Loucy (cell line): ENCODE data around the gene PPP2R5E.
A peak's percentile ranks its signal among the peaks of the same experiment; 100 is the strongest.
"Not testable (repeated sequence)": the region's sequence is repeated elsewhere in the genome, so short reads cannot be mapped to it uniquely, and the experiment has no call there.

Experiments
- H2AFZ ChIP-seq: fragments of 200-600 bp; sonication (generic); 2 replicates; pipeline ENCODE4 v1.6.0; 2016; ENCODE audit warnings: antibody characterized with exemption, mild to moderate bottlenecking, low read length, moderate library complexity
- H3F3A ChIP-seq: fragments of 200-600 bp; 2 replicates; pipeline ENCODE4 v1.6.0; 2016; ENCODE audit warnings: antibody characterized with exemption, low read depth, mild to moderate bottlenecking
- H3K27me3 ChIP-seq: fragments of 200-600 bp; sonication (generic); 2 replicates; pipeline ENCODE4 v1.6.1; 2014; ENCODE audit warnings: low read length, mild to moderate bottlenecking; ENCODE audit not compliant: insufficient read depth, poor library complexity, severe bottlenecking
- H3K36me3 ChIP-seq: fragments of 200-600 bp; sonication (generic); 2 replicates; pipeline ENCODE4 v1.6.1; 2016; ENCODE audit warnings: low read length; ENCODE audit not compliant: insufficient read depth
- H3K4me1 ChIP-seq: fragments of 200-600 bp; sonication (generic); 2 replicates; pipeline ENCODE4 v1.5.1; 2014; ENCODE audit warnings: low read length, mild to moderate bottlenecking; ENCODE audit not compliant: insufficient read depth, poor library complexity, severe bottlenecking
- H3K4me2 ChIP-seq: fragments of 200-600 bp; sonication (generic); 2 replicates; pipeline ENCODE4 v1.6.0; 2014; ENCODE audit warnings: antibody characterized with exemption, low read length, low read depth, mild to moderate bottlenecking; ENCODE audit not compliant: poor library complexity, severe bottlenecking
- H3K4me3 ChIP-seq: fragments of 200-600 bp; sonication (generic); 2 replicates; pipeline ENCODE4 v1.5.1; 2014; ENCODE audit warnings: low read length, mild to moderate bottlenecking, mixed read lengths; ENCODE audit not compliant: poor library complexity, severe bottlenecking
- H3K79me2 ChIP-seq: fragments of 200-600 bp; sonication (generic); 2 replicates; pipeline ENCODE4 v1.6.1; 2014; ENCODE audit warnings: low read length; ENCODE audit not compliant: insufficient read depth
- H3K9ac ChIP-seq: fragments of 200-600 bp; sonication (generic); 2 replicates; pipeline ENCODE4 v1.6.0; 2014; ENCODE audit warnings: mild to moderate bottlenecking, low read depth, low read length, moderate library complexity; ENCODE audit not compliant: poor library complexity, severe bottlenecking
- H3K9me2 ChIP-seq: fragments of 200-600 bp; sonication (generic); replicated peaks from 2 replicates; pipeline ENCODE4 v1.6.1; 2016; ENCODE audit warnings: low read depth, low read length, mixed read lengths
- H3K9me3 ChIP-seq: fragments of 200-600 bp; sonication (generic); 2 replicates; pipeline ENCODE4 v1.6.1; 2014; ENCODE audit warnings: mild to moderate bottlenecking, antibody characterized with exemption, low read length, low read depth; ENCODE audit not compliant: insufficient read depth
- H4K20me1 ChIP-seq: fragments of 200-600 bp; sonication (generic); 2 replicates; pipeline ENCODE4 v1.6.0; 2014; ENCODE audit warnings: antibody characterized with exemption, low read length, mild to moderate bottlenecking; ENCODE audit not compliant: insufficient read depth, poor library complexity, severe bottlenecking
- EZH2phosphoT487 ChIP-seq: fragments of 200-600 bp; IDR thresholded peaks from 2 replicates; pipeline ENCODE4 v1.6.1; 2018; ENCODE audit warnings: antibody characterized with exemption, mild to moderate bottlenecking, moderate library complexity, borderline replicate concordance
- TF ChIP-seq, protein P1 (sequence below): fragments of 200-600 bp; sonication (generic); conservative IDR thresholded peaks from 2 replicates; pipeline ENCODE4 v1.5.1; 2014; ENCODE audit warnings: mild to moderate bottlenecking, antibody characterized with exemption, low read length

PPP2R5E gene

DNA sequence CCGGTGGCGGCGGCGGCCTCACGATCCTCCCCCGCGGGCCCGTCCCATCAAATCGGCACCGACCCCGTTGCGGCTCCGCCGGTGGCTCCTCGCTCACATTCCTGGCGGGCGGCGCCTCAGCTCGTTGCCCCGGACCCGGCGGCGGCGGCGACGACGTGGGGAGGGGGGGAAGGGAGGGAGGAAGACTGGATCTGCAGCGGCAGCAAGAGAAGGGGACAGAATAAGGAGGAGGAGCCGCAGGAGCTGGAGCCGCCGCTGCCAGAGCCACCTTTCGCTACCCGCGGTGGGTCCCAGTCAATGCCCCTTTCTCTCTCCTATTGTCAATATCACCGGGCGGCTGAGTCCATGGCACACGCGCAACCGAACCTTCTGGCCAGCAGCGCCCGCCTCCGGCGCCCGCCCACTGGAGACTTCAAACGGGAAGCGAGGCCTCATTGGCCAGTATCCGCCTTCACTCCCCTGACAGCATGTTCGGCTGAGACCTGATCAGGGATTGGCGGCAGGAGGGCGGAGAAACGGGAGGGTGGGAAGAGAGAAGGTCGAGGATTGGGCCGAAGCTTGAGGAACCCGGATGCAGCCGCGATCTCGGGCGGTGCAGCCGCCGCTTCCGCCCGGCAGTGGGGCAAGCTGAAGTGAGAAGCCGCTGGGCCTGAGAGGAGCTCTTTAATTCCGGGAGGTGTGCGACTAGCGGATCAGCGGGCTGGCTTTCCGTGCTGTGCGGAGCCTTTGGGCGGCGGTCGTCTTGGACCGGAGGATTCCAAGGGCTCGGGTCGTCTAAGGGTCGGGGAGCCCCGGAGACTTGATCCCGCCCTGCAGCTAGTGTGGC, at the start of gene PPP2R5E:
Gene PPP2R5E (minus strand): TSS at position 378 of the 826 bp plus-strand sequence. CDS start 3,692 bp downstream, outside the sequence.
- H3K4me1 ChIP-seq: peaks cover 22% of the 10 kb centered on the region
- no peaks in the 10 kb centered on the region for H3K9me2 ChIP-seq
- peak within 1 kb of the TSS; percentile 90 for H3K4me3 ChIP-seq
- H4K20me1 ChIP-seq: peaks cover 34% of the 10 kb centered on the region
- H3K79me2 ChIP-seq: peaks cover 54% of the 10 kb centered on the region
- H3K27me3 ChIP-seq: no peaks in the 10 kb centered on the region
- H3K9me3 ChIP-seq: no peaks in the 10 kb centered on the region
- H3K36me3 ChIP-seq: peaks cover 13% of the 10 kb centered on the region; the same call in 1 of the 2 replicates
- no peaks in the 10 kb centered on the region for H3F3A ChIP-seq
- H2AFZ ChIP-seq: peak within 1 kb of the TSS; percentile 86
- TF ChIP-seq, protein P1, sequence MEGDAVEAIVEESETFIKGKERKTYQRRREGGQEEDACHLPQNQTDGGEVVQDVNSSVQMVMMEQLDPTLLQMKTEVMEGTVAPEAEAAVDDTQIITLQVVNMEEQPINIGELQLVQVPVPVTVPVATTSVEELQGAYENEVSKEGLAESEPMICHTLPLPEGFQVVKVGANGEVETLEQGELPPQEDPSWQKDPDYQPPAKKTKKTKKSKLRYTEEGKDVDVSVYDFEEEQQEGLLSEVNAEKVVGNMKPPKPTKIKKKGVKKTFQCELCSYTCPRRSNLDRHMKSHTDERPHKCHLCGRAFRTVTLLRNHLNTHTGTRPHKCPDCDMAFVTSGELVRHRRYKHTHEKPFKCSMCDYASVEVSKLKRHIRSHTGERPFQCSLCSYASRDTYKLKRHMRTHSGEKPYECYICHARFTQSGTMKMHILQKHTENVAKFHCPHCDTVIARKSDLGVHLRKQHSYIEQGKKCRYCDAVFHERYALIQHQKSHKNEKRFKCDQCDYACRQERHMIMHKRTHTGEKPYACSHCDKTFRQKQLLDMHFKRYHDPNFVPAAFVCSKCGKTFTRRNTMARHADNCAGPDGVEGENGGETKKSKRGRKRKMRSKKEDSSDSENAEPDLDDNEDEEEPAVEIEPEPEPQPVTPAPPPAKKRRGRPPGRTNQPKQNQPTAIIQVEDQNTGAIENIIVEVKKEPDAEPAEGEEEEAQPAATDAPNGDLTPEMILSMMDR: no peak
- TF ChIP-seq EZH2phosphoT487: no peak
- peak within 1 kb of the TSS; percentile 94 for H3K4me2 ChIP-seq
- H3K9ac ChIP-seq: peak within 1 kb of the TSS; percentile 96

DNA sequence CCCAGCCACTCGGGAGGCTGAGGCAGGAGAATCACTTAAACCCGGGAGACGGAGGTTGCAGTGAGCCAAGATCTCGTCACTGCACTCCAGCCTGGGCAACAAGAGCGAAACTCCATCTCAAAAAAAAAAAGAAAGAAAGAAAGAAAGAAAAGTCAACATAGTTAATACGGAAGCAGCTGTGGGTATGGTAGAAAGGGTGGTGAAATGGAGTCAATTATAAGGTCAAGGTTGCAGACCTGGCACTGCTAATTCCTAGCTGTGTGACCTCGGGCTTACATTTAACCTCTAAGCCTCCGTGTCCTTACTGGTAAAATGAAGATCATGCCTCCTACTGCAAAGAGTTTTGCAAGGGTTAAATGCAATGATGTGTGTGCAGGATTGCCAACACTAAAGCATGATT, 39.9 kb upstream of the PPP2R5E start:
- H3K9ac ChIP-seq, H2AFZ ChIP-seq, H3K4me1 ChIP-seq, H3K9me3 ChIP-seq, H4K20me1 ChIP-seq, H3F3A ChIP-seq, H3K9me2 ChIP-seq, H3K4me3 ChIP-seq, H3K36me3 ChIP-seq, H3K27me3 ChIP-seq, H3K79me2 ChIP-seq, H3K4me2 ChIP-seq: not testable (repeated sequence)

DNA sequence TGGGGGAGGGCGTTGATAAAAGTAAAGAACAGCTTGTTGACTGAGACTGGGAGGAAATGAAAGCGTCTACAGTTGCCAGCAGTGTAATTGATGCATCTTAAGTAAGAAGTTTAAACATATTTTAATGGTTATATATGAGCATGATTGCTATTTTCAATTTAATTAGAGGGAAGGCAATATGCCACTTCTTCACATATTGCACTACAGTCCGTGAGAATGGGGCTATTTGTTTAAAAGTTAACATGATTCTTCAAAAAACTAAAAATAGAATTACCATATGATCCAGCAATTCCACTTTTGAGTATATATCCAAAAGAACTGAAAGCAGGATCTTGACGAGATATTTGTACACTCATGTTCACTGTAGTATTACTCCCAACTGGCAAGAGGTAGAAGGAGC, 38.3 kb upstream of the PPP2R5E start:
- H3K4me2 ChIP-seq: no peak overlapping the region

More for the DNA sequence above, 38.3 kb upstream of the PPP2R5E start:
- no peaks in the 10 kb centered on the region for H4K20me1 ChIP-seq
- H3F3A ChIP-seq: no peaks in the 10 kb centered on the region
- H3K79me2 ChIP-seq: no peaks in the 10 kb centered on the region
- no peaks in the 10 kb centered on the region for H3K36me3 ChIP-seq
- H3K9me3 ChIP-seq: no peaks in the 10 kb centered on the region
- no peaks in the 10 kb centered on the region for H3K9me2 ChIP-seq
- no peaks in the 10 kb centered on the region for H3K4me1 ChIP-seq
- no peak overlapping the region for H3K4me3 ChIP-seq
- H3K27me3 ChIP-seq: no peaks in the 10 kb centered on the region
- H2AFZ ChIP-seq: no peak overlapping the region
- H3K9ac ChIP-seq: no peak overlapping the region
- no peak for TF ChIP-seq EZH2phosphoT487
- TF ChIP-seq, protein P1: no peak
